ENCODE data around the gene GLTPD2.
A peak's percentile ranks its signal among the peaks of the same experiment; 100 is the strongest.

GLTPD2 gene

DNA sequence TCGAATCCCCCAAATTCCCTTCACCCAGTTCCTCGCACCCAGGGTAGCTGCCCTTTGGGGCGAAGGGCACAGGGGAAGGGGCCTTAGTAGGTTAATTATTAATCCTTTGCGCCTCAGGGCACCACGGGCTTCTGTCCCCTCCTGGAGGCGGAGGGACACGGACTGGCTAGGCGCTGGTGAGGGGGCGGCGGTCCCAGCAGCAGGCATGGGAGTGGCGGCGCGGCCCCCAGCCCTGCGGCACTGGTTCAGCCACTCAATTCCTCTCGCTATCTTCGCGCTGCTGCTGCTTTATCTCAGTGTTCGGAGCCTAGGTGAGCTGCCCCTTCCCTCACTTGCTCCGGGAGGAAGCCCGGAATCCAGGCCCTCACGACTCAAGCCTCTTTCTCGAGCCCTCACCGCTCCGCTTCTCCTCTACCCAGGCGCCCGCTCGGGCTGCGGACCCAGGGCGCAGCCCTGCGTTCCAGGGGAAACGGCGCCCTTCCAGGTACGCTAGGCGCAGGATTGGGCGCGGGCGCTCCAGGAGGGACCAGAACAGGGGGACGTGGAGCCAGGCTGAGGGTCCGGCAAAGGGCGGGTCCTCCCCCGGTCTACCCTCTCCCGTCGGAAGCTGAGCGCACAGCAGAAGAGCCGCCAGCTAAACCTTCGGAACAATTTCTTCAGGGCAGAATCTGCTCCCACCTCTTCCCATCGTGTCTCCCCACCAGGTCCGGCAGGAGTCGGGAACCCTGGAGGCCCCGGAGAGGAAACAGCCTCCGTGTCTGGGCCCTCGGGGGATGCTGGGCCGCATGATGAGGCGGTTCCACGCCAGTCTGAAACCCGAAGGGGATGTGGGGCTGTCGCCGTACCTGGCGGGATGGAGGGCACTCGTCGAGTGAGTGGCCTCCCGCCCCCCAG is at the start of gene GLTPD2:
Gene GLTPD2, plus strand, starts transcription at position 158 of the 894 bp plus-strand sequence. Its CDS starts 48 bp downstream, at position 206.
- no peak for DNase-seq

DNA sequence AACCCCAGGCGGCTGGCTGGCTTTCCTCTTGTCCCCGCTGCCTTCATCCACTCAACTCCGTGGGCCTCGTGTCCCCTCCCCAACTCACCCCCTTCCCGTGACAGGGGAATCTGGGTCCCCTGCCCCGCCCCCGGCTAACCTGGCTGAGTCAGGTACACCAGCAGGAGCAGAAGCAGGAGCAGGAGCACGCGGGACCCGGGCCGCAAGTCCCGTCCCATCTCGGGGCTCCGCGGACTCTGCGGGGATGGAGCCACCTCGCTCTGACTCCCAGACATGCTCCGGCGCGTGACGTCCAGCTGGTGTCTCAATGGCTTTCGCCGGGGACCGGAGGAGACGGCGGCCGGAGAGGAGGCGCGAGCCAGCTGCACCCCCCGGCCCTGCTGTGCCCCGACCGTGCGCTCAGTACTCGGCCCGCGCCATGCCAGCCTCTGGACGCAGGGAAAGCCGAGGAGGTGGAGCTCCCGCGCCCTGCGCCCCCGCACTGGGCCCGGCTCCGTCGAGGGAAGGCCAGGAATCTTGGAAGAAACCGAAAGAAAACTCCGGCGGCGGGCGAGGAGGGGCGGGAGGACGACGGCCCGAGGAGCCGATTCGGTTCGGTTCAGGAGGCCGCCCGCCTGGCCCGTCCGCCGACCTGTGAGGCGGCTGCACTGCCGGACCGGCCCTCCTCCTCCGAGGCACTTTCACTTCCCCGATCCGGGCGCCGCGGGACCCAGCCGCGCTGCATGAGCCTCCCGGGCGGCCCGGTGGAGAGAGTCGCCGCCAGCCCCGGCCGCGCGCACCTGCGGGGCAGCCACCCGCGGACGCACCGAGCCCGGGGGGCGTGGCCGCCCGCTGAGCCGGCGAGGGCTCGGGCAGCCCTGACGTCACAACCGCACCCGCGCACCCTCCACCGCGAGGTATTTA is 49.4 kb upstream of the GLTPD2 start, which contains the start of the genes CXCL16 and ZMYND15:
Gene CXCL16, minus strand, starts transcription at position 807 of the 903 bp plus-strand sequence. Its CDS starts 589 bp downstream, at position 218.
Gene ZMYND15, plus strand, starts transcription at position 712 of the 903 bp plus-strand sequence. CDS start 716 bp downstream, outside the sequence.
- DNase-seq, result peak; percentile 59

DNA sequence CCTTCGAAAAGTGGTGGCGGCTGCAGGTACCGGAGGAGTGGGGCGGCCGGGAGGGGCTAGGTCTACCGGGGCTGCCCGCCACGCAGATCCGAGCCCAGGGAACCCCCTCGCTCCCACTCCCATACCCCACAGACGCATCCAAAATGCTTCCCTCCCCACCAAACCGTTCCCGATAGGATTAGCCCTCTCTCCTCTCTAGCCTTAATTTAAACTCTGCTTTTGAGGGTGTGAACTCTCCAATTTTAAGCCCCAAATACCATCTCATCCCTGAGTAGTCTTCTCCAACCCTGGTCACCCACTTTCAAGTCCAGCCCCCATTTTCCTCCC is 48.8 kb upstream of the GLTPD2 start:
- no peak for DNase-seq

- DNase-seq, result no peak
These were observed 48.2 kb upstream of the GLTPD2 start for GRCh38 chr17:4740584-4740983.

GRCh38 chr17:4741544-4741943 is 47.2 kb upstream of the GLTPD2 start:
- DNase-seq, result no peak

DNA sequence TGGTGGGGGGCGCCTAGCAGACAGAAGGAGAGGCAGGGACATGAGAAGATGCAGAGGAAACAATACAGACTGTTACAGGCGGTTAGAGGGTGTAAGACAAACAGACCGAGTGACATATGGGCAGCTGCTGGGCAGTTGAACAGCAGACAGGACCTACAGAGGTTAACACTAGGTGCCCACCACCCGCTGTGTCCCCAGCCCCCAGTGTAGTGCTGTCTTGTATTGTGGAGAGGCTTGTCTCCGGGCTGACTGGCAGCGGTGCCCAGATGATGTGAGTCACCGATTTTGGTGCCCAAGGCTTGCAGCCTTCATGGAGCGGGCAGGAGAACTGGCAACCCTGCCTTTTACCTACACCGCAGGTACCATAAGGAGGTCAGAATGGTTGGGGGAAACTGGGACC is 46.6 kb upstream of the GLTPD2 start:
- no peak for DNase-seq

- no peak for DNase-seq
These were observed 46.1 kb upstream of the GLTPD2 start for GRCh38 chr17:4742629-4743028.

- no peak for DNase-seq
These were observed 45.5 kb upstream of the GLTPD2 start for GRCh38 chr17:4743216-4743615.

DNA sequence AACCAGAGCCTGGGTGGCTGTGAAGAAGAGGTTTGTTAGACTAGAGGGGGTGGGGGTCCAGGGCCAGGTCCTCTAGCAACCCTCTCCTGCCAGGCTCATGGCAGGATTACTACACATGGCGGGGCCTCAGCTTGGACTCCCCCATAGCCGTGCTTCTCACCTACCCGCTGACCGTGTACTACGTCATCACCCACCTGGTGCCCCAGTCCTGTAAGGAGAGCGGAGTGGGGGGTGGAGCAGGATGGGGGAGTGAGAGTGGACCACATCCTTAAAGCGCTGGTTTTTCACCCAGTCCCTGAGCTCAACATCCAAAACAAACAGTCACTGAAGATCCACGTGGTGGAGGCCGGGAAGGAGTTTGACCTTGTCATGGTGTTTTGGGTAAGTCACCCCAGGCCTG is 44.9 kb upstream of the GLTPD2 start:
- DNase-seq, result no peak

DNA sequence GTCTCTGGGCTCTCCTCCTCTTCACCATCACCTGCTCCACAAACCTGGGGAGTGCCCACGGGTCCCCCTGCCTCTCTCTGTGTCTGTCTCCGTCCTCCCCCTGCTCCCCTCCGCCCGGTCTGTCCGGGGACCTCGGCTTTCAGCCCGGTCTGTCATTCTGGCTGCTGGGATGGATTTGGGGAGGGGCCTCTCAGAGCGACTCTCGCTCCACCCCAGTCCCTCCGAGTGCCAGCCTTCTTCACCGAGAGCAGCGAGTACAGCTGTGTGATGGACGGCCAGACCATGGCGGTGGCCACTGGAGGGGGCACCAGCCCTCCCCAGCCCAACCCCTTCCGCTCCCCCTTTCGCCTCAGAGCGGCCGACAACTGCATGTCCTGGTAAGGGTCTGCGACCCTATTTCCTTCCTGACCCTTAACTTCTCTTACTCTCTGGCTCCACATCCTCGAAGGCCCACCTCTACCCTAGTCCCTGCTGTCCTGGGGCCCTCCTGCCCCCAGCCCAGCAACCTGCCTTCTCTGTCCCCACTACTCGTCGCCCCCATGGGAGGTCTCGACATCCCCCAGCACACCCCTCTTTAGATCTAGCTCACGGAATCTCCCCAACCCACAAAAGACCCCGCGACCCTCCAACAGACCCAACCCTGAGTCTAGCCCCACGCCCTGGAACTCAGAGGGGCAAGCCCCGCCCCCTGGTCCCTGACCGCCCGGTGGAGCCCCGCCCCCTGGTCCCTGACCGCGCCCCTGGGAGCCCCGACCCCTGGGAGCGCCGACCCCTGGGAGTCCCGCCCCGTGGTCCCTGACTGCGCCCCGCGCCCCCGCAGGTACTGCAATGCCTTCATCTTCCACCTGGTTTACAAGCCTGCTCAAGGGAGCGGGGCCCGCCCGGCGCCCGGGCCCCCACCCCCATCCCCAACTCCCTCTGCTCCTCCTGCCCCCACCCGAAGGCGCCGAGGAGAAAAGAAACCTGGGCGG is 43.5 kb upstream of the GLTPD2 start:
- no peak for DNase-seq

DNA sequence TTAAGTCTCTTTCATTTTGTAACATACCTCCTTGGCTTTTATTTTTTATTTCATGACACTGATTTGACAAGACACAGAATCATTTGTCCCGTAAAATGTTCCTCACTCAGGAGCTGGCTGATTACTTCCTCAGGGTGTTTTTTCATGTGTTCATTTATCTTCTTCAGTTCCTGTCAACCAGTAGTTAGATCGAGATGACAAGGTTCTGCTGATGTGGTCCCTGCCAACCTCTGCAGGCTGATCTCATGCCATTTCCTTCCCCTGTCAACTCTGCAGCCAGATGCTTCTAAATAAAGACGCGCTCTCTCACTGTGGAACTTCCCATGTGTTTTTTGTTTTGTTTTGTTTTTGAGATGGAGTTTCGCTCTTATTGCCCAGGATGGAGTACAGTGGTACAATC is 40.9 kb upstream of the GLTPD2 start:
- no peak for DNase-seq

DNA sequence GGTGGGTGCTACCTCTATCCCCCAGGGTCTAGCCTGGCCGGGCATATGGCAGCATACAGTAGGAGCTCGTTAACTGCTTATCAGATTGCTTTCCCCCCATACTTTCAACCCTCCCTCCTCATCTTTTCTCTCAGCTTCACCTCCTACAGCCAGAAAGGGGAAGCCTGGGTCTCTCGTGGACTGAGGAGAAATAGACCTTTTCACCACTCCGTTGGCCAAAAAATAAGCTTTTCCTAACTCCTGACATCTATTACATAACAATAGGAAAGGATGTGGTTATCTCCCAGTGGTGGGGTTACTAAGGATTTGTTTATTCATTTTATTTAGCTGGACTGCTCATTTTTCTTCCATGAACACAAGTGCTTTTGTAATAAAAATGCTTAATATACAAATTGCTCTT is 40.1 kb upstream of the GLTPD2 start:
- no peak for DNase-seq

DNA sequence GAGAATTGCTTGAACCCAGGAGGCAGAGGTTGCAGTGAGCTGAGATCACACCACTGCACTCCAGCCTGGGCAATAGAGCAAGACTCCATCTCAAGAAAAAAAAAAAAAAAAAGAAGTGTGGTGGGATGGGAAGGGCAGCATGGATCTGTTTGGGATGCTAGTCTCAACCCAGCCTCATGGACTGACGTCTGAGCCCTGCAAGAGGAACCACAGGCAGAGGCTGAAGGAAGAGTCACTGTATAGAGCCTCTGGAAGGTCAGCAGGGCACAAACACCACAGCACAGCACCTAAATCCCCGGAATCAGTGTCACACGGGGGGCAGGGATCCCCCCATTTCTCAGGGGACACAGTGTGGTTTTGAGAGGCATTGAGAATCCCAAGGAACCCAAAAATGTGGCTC is 38.2 kb upstream of the GLTPD2 start:
- no peak for DNase-seq

DNA sequence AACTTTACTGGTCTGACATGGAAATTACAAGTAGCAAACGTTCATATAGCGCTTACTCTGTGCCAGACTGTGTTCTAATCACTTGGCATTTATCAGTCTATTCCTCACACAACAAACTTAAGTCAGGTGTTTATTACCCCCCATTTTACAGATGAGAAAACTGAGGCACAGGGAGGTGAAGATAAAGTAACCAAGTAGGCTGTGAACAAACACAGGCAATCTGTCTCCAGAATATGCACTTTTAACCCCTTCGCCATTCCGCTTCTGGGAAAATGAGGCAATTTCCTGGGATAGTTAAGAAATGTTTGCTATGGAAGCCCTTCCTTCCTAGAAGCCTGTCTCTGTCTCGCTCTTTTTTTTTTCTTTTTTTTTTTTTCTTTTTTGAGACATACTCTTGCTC is 36.8 kb upstream of the GLTPD2 start:
- DNase-seq, result no peak

GRCh38 chr17:4753392-4753791 is 35.4 kb upstream of the GLTPD2 start:
- DNase-seq, result no peak

- DNase-seq, result no peak
These were observed 29.0 kb upstream of the GLTPD2 start for GRCh38 chr17:4759776-4760236.

DNA sequence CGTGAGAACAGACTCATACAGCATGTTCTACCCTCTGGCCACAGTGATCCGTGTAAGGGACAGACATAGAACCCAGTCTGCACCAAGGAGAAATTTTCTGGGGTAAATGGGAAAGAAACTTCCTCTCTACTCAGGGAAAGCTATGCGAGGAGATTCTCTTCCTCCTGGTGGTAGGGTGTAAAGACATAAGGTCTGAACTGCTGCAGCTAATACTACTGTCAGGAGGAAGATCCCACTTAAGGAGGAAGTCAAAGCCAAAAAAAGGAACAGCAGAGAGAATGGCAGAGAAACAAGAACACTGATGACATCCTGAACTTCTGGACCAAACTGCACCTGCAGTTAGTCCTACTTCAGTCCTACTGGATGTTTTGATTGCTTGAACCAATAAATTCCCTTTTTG is 24.2 kb upstream of the GLTPD2 start:
- DNase-seq, result no peak

- DNase-seq, result no peak
These were observed 22.6 kb upstream of the GLTPD2 start for GRCh38 chr17:4766201-4766600.

GRCh38 chr17:4766723-4767122 is 22.0 kb upstream of the GLTPD2 start:
- no peak for DNase-seq

DNA sequence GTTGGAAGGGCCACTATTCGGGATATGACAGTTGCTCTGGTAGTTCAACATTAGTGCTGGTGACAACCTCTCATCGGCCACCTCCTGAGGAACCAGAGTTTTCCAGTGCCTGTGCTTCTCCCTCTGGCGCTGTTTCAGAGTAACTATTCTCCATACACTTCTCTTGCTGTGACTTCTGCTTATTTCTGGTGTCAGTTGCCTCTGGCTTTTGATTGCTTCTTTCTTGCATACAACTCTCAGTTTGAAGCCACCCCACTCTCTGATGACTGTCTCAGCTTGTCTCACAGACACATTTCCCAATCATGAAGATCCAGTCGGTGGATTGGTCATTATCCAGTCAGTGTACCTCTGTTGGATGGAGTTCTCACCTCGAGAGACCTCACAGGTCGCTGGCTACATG is 20.5 kb upstream of the GLTPD2 start:
- DNase-seq, result no peak

DNA sequence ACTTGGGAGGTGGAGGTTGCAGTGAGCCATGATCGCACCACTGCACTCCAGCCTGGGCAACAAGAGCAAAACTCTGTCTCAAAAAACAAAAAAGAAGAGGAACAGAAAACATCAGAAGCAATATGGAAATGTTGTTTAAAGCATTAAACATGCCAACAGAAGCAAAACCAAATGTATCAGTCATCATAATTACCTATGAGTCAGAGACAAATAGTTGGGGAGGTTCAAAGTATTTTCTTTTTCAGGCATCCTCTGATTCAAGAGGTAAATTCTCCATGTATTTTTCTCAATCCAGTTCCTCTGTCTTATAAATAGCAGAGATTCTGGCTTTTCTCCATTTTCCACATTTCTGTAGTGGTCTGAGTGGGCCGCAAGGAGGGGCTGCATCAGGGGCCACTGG is 19.1 kb upstream of the GLTPD2 start:
- DNase-seq, result no peak

DNA sequence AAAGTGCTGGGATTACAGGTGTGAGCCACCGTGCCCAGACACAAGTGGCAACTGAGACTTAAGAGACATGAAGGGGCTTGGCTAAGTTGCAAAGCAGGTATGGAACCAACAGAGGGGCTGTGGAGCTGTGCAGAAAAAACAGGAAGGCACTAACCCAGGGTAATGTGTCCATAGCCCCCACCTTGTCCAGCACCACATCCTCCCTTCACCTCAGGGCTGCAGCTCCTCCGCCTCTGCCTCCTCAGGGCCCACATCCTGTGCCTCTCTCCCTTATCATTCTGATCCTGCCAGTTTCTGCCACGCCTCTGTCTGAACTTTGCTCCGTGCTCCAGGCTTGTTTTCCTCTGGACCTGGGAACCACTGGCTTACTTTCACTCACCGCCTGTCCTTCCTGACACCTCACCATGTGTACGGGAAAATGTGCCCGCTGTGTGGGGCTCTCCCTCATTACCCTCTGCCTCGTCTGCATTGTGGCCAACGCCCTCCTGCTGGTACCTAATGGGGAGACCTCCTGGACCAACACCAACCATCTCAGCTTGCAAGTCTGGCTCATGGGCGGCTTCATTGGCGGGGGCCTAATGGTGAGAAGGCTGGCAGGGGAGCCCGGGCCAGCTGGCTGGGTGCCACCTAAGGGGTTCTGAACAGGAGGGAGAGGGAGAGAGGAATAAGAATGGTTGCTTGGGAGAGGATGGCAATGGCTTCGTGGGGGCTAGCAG is 17.1 kb upstream of the GLTPD2 start, which contains the start of gene TM4SF5:
Gene TM4SF5, plus strand, starts transcription at position 368 of the 716 bp plus-strand sequence. Its CDS starts 37 bp downstream, at position 405.
- no peak for DNase-seq

Measured in femur (tissue), 1 donor.